ENCODE results near the gene MYO1E. TPM values are rescaled to one million over a fixed set of nuclear protein-coding genes. Genes with fewer than 3 reads are reported as not detected.
"Not testable (repeated sequence)": the region's sequence is repeated elsewhere in the genome, so short reads cannot be mapped to it uniquely, and the experiment has no call there.

Gene MYO1E
- polyA plus RNA-seq, 1 donor: 126 TPM

DNA sequence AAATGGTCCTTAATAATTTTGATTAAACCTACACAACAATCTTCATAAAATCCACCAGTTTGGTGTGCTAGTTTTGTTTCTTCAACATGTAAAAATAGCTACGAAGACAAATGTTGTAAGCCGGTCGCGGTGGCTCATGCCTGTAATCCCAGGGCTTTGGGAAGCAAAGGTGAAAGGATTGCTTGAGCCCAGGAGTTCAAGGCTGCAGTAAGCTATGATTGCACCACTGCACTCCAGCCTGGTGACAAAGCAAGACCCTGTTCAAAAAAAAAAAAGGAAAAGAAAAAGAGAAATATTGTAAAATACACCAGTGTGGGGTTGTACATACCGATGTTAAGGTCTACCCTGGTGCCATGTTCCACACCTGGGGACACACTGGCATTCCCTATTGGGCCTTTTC, 91.0 kb downstream of the MYO1E start:
- WGBS (ENCODE audit: insufficient coverage, low lambda C conversion rate): no CpG with 5 or more reads among the region's 5 CpGs

DNA sequence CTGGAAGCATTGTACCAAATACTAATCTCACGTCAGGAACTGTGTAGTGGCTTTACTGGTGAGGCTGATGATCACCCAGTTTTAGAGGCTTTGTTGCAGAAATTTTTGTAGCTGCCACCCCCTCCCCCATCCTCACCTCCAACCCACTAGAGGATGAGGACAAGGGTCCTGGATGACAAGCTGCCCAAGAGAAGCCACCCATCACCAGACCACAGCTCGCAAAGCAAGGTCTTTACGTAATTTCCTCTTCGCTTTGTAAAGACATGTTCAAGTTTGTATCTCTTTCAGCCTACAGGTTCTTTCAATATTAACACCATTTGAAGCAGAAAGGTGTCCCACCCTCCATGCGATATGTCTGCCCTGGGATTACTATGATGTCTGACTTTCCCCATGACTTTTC, 91.8 kb downstream of the MYO1E start:
- H3K4me3 ChIP-seq (ENCODE audit: low read length): no peak overlapping the region
- peaks cover 3% of the 10 kb centered on the region for H3K9me3 ChIP-seq (ENCODE audit: control insufficient read depth, low read depth, low read length)
- H3K27ac ChIP-seq (ENCODE audit: low read length): peak overlapping the region; percentile 84
- 100% methylated on average over 3 of the region's 5 CpGs for WGBS (ENCODE audit: insufficient coverage, low lambda C conversion rate)
- DNase-seq: no peak
- H3K4me1 ChIP-seq (ENCODE audit: control insufficient read depth, insufficient read depth, low read length): peaks cover 73% of the 10 kb centered on the region
- no peaks in the 10 kb centered on the region for H3K36me3 ChIP-seq (ENCODE audit: control insufficient read depth, insufficient read depth, low read length)
- no peaks in the 10 kb centered on the region for H3K27me3 ChIP-seq (ENCODE audit: control insufficient read depth, insufficient read depth, low read length)

More for the DNA sequence above, 91.0 kb downstream of the MYO1E start:
- DNase-seq: no peak
- H3K4me3 ChIP-seq (ENCODE audit: low read length): no peak overlapping the region
- no peaks in the 10 kb centered on the region for H3K36me3 ChIP-seq (ENCODE audit: control insufficient read depth, insufficient read depth, low read length)
- peaks cover 3% of the 10 kb centered on the region for H3K9me3 ChIP-seq (ENCODE audit: control insufficient read depth, low read depth, low read length)
- peaks cover 67% of the 10 kb centered on the region for H3K4me1 ChIP-seq (ENCODE audit: control insufficient read depth, insufficient read depth, low read length)
- peak overlapping the region; percentile 53 for H3K27ac ChIP-seq (ENCODE audit: low read length)
- no peaks in the 10 kb centered on the region for H3K27me3 ChIP-seq (ENCODE audit: control insufficient read depth, insufficient read depth, low read length)

DNA sequence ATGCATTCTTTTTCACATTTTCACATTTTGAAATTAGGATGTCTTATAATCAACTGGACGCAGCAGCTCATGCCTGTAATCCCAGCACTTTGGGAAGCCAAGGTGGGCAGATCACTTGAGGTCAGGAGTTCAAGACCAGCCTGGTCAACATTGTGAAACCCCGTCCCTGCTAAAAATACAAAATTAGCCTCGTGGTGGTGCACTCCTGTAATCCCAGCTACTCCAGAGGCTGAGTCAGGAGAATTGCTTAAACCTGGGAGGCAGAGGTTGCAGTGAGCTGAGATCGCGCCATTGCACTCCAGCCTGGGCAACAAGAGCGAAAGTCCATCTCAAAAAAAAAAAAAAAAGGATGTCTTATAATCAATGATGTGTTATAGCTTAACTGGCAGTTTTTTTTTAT, 92.4 kb downstream of the MYO1E start:
- not testable (repeated sequence) for DNase-seq; H3K36me3 ChIP-seq (ENCODE audit: control insufficient read depth, insufficient read depth, low read length); H3K27me3 ChIP-seq (ENCODE audit: control insufficient read depth, insufficient read depth, low read length); H3K4me3 ChIP-seq (ENCODE audit: low read length); H3K9me3 ChIP-seq (ENCODE audit: control insufficient read depth, low read depth, low read length)
- Histone ChIP-seq H3K27ac (ENCODE audit: low read length) (peak overlapping the region; percentile 84), H3K4me1 (ENCODE audit: control insufficient read depth, insufficient read depth, low read length) (peaks cover 73% of the 10 kb centered on the region)
- 57% methylated on average over 2 of the region's 6 CpGs for WGBS (ENCODE audit: insufficient coverage, low lambda C conversion rate)

DNA sequence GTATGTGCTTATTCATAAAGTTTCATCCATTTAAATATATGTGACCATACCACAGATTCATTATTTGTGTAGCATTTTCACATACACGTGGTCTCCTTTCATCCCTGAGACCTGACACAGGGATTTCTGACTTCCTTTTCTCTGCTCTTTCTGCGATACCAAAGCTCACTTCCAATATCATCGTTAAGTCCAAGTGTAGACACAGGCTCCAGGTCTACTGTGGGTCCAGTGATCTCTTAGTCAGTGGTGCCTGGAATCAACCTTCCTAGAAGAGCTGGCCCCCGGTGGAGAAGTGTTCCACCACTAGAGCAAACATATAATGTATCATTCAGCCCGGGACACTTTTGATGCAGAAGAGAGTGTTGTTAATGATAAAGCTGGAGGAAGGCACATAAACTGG, 93.6 kb downstream of the MYO1E start:
- Histone ChIP-seq H3K27me3 (ENCODE audit: control insufficient read depth, insufficient read depth, low read length) (no peaks in the 10 kb centered on the region), H3K36me3 (ENCODE audit: control insufficient read depth, insufficient read depth, low read length) (no peaks in the 10 kb centered on the region), H3K27ac (ENCODE audit: low read length) (peak overlapping the region; percentile 84), H3K4me1 (ENCODE audit: control insufficient read depth, insufficient read depth, low read length) (peaks cover 74% of the 10 kb centered on the region), H3K9me3 (ENCODE audit: control insufficient read depth, low read depth, low read length) (peaks cover 5% of the 10 kb centered on the region), H3K4me3 (ENCODE audit: low read length) (no peak overlapping the region)
- no CpG with 5 or more reads among the region's 5 CpGs for WGBS (ENCODE audit: insufficient coverage, low lambda C conversion rate)
- DNase-seq: no peak

DNA sequence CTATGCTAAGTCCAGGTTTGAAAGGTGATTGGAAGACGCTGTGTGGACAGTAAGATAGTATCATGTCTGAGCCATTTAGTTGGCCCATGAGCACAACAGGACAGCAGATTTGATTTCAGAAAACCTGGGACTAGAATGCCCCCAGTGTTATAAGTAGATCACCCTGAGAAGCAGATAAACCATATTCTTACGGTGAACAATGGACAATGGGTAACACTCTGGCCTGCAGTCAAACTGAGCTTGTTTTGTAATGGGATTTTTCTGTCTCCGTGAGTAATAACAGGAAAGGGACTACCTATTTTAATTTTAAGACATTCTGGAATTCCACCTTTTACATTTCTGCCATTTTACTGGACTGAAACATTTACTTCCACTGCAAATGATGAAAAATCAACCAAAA, 94.6 kb downstream of the MYO1E start:
- Histone ChIP-seq H3K27ac (ENCODE audit: low read length) (peak overlapping the region; percentile 84), H3K4me3 (ENCODE audit: low read length) (no peak overlapping the region), H3K9me3 (ENCODE audit: control insufficient read depth, low read depth, low read length) (peaks cover 5% of the 10 kb centered on the region), H3K36me3 (ENCODE audit: control insufficient read depth, insufficient read depth, low read length) (no peaks in the 10 kb centered on the region), H3K4me1 (ENCODE audit: control insufficient read depth, insufficient read depth, low read length) (peaks cover 76% of the 10 kb centered on the region), H3K27me3 (ENCODE audit: control insufficient read depth, insufficient read depth, low read length) (no peaks in the 10 kb centered on the region)
- no peak for DNase-seq
- 80% methylated on average over 1 of the region's 3 CpGs for WGBS (ENCODE audit: insufficient coverage, low lambda C conversion rate)

DNA sequence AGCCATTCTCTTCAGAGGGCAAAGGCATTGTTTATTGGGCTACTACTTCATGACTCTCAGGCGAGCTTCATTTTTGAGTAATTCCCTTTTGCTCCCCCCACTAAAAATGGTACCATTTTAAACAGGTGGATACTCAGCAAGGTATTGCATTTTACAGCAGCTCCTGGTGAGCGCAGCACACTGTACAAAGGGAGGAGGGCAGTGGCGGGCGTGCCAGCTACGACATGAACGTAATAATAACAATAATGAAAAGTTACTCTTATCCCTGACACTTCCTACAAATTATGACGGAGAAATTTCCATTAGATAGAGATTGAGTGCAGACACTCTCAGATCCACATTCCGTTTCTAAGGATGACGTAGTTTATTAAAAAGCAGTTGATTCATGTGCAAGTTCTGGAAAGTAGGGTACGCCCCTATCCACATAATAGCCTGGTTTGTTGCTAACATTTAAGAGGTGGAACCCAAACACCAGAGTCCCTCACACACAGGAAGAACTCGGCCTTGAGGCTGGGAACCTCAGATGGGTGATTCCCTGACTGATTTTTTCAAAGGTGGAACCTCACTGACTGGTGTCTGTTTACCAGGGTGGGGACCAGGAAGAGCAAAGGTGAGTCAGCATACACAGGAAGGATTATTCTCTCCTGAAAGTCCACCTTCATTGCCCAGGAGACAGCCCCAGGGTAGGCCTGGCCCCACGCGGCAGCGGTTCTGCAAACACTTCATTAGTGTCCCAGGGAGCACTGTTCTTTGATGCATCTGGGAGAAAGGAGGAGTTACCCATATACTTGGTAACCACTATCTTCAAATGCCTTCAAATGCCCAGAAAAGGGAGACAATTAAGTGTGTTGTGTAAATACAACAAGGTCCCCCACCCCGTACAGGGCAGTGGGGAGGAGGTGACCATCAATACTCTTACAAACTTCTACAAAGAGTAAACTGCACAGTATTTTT, 96.2 kb downstream of the MYO1E start:
- Histone ChIP-seq H3K27ac (ENCODE audit: low read length) (peak overlapping the region; percentile 84), H3K4me1 (ENCODE audit: control insufficient read depth, insufficient read depth, low read length) (peaks cover 81% of the 10 kb centered on the region), H3K36me3 (ENCODE audit: control insufficient read depth, insufficient read depth, low read length) (no peaks in the 10 kb centered on the region), H3K27me3 (ENCODE audit: control insufficient read depth, insufficient read depth, low read length) (no peaks in the 10 kb centered on the region), H3K9me3 (ENCODE audit: control insufficient read depth, low read depth, low read length) (peaks cover 2% of the 10 kb centered on the region), H3K4me3 (ENCODE audit: low read length) (no peak overlapping the region)
- no CpG with 5 or more reads among the region's 15 CpGs for WGBS (ENCODE audit: insufficient coverage, low lambda C conversion rate)
- DNase-seq: peak; percentile 92 to 96

DNA sequence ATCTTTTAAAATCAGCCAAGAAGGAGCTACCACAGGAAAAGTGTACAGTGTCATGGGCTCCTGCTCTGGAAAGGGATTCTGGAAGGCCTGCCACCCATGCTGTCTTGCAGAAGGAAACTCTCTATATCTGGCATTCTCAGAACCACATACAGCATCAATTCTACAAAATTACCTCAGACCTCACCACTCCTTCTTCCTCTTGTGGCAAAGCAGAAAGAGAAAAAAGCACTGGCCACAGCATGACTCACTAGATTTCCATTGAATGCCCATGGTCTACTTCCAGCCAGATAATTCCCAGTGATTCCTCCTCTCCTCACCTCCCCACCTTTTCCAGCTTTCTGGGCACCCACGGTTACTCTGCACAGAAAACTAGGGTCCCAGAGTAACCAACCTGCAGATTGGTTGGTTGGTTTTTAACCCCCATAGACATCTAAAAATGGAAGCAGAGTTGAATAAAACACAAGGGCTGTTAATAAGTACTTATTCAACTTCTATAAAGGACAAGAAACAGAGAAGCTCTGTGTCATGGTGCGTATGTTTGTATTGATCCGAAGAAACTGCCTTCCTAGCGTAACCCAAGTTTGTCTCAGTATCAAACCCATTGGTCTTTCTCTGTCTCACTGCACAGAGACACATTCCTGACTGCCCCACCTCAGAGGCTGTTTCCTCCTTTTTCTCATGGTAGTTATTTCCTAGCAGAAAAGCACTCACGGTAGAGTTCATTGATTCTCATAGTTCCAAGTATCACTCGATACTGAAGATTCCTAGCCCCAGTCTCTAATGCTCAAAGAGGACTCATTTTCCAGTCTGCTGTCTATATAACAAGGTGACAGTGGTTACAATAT, 98.3 kb downstream of the MYO1E start:
- H3K4me1 ChIP-seq (ENCODE audit: control insufficient read depth, insufficient read depth, low read length): peaks cover 74% of the 10 kb centered on the region
- H3K36me3 ChIP-seq (ENCODE audit: control insufficient read depth, insufficient read depth, low read length): peaks cover 4% of the 10 kb centered on the region
- no peak for DNase-seq

DNA sequence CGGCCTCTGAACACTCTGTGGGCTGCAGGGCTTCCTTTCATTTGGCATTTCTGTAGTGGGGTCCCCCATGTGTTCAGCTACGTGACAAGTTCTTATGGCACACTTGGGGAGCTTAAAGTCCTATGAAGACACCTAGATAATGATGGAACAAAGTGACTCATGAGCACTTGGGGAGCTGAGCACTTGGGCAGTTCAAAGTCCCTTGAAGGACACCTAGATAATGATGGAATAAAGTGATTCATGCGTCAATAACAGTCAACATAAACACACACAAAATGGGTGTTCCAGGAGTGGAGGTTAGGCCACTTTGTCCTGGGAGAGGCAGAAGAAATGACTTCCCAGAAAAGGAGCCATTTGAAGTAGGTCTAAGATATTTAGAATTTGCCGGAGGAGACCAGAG, 99.4 kb downstream of the MYO1E start:
- no CpG with 5 or more reads among the region's 4 CpGs for WGBS (ENCODE audit: insufficient coverage, low lambda C conversion rate)
- H3K27me3 ChIP-seq (ENCODE audit: control insufficient read depth, insufficient read depth, low read length): no peaks in the 10 kb centered on the region
- peaks cover 11% of the 10 kb centered on the region for H3K36me3 ChIP-seq (ENCODE audit: control insufficient read depth, insufficient read depth, low read length)
- H3K9me3 ChIP-seq (ENCODE audit: control insufficient read depth, low read depth, low read length): peaks cover 2% of the 10 kb centered on the region
- H3K27ac ChIP-seq (ENCODE audit: low read length): peak overlapping the region; percentile 84
- peak; percentile 83 to 93 for DNase-seq
- H3K4me3 ChIP-seq (ENCODE audit: low read length): no peak overlapping the region
- H3K4me1 ChIP-seq (ENCODE audit: control insufficient read depth, insufficient read depth, low read length): peaks cover 63% of the 10 kb centered on the region

More for the DNA sequence above, 98.3 kb downstream of the MYO1E start:
- 100% methylated on average over 3 of the region's 6 CpGs for WGBS (ENCODE audit: insufficient coverage, low lambda C conversion rate)
- no peak overlapping the region for H3K4me3 ChIP-seq (ENCODE audit: low read length)
- peaks cover 2% of the 10 kb centered on the region for H3K9me3 ChIP-seq (ENCODE audit: control insufficient read depth, low read depth, low read length)
- H3K27me3 ChIP-seq (ENCODE audit: control insufficient read depth, insufficient read depth, low read length): no peaks in the 10 kb centered on the region
- peak overlapping the region; percentile 84 for H3K27ac ChIP-seq (ENCODE audit: low read length)

DNA sequence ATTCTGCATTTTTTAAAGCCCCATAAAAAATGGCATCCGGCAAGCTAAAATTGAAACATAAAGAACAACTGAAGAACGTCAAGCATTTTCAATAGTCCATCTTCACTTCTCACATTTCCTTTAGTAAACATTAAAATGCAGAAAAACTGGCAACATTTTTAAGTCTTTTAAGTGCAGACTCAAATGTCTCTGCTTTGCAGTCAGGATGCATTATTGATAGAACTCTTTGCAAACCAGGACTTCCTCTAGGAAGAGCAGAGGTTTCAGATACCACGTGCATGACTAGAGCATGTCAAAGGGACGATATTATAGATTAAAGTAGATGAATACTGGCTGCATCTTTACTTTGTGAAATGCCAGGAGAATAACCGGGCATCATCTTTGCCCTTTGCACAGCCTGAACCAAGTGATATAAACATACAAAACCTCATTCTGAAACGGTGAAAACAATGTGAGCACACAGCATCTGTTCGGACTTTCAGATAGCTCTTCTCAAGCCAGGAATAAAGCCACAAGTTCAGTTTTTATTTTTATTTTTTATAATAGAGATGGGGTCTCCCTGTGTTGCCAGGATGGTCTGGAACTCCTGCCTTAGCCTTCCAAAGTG, 101.0 kb downstream of the MYO1E start:
- H3K36me3 ChIP-seq (ENCODE audit: control insufficient read depth, insufficient read depth, low read length): peaks cover 11% of the 10 kb centered on the region
- no peak for DNase-seq
- H3K27me3 ChIP-seq (ENCODE audit: control insufficient read depth, insufficient read depth, low read length): no peaks in the 10 kb centered on the region
- H3K4me3 ChIP-seq (ENCODE audit: low read length): no peak overlapping the region
- 63% methylated on average over 5 of the region's 7 CpGs for WGBS (ENCODE audit: insufficient coverage, low lambda C conversion rate)
- peak overlapping the region; percentile 84 for H3K27ac ChIP-seq (ENCODE audit: low read length)
- peaks cover 48% of the 10 kb centered on the region for H3K4me1 ChIP-seq (ENCODE audit: control insufficient read depth, insufficient read depth, low read length)
- H3K9me3 ChIP-seq (ENCODE audit: control insufficient read depth, low read depth, low read length): peaks cover 2% of the 10 kb centered on the region

DNA sequence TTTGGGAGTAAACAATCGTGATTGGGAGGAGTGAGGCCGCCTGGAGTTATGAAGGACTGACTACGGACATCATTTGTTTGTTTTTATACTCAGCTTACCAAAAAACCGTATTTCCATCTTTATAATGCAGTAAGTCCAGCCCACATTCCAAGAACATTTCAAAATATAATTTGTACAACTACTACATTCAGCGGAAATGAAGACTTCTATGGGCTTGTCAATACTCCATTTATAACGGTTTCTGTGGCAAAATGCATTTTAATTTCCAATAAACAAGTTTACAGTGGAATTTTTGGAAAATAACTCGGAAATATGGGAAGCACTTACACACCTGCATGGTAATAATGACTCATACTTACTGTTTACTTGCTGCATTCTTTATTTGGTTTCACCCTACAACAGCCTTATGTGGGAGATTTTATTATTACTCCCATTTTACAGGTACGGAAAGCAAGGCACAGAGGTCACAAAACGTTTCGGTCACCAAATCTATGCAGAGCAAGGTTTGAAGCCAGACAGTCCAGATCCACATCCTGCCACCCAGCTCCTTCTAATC, 103.7 kb downstream of the MYO1E start:
- Histone ChIP-seq H3K9me3 (ENCODE audit: control insufficient read depth, low read depth, low read length) (no peaks in the 10 kb centered on the region), H3K4me1 (ENCODE audit: control insufficient read depth, insufficient read depth, low read length) (peaks cover 23% of the 10 kb centered on the region), H3K27ac (ENCODE audit: low read length) (no peak overlapping the region), H3K27me3 (ENCODE audit: control insufficient read depth, insufficient read depth, low read length) (no peaks in the 10 kb centered on the region), H3K4me3 (ENCODE audit: low read length) (no peak overlapping the region), H3K36me3 (ENCODE audit: control insufficient read depth, insufficient read depth, low read length) (peaks cover 11% of the 10 kb centered on the region)
- WGBS (ENCODE audit: insufficient coverage, low lambda C conversion rate): 100% methylated on average over 2 of the region's 10 CpGs
- DNase-seq: no peak
